NCI-H510A (cell line): ENCODE data around the gene PHLPP1.

Experiments used
- DNase-seq: peaks from one replicate; lab custom pipeline; 2025; lab: John Stamatoyannopoulos, UW

The PHLPP1 gene

DNA sequence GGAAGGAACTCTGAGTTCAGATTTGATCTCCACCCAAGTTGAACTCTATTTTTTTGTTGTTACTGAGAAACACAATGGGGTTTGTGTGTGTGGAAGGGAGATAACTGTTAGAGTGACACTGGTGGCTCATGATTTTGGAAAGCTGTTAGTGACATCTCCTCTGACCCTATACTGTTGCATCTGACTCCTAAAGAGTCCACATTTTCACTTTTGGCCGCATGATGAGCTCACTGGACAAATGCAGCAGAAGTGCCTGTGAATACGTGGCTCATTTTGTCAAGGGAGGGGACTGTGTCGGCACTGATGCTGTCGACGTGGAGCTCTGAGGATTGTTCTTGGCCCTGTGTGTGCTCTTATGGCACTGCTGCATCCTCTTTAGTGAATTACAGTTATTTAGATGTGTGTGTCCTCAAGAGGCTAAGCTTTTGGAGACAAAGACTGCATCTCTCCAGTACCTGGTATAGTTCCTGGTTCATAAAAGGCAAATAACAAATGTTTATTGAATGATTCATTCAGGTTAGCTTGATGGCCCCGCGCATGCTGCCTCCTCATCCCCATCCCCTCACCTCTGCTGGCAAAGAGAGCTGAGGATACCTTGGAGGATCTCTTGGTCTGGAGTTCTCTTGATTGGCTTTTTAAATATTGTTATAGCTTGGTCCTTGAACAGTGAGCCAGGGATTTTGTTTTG lies 135.4 kb downstream of the PHLPP1 start:
- no peak for DNase-seq

DNA sequence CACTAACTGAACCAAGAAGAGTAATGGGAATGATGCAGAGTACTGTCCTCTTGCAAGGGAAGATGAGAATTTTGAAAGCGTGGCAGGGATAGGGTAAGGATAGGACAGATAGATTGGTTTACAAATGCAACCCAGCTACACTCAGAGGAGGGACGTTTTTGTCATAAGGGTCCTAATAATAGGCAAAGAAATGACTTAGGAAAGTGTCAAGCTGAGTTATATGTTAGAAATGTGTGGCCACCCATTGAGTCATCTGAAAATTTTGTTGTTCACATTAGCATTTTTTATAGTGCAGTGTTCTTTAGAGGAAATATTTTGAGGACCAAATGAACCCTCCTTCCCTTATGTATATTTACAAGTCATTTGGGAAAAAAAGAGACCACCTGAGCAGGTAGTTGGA lies 137.5 kb downstream of the PHLPP1 start:
- DNase-seq: no peak

DNA sequence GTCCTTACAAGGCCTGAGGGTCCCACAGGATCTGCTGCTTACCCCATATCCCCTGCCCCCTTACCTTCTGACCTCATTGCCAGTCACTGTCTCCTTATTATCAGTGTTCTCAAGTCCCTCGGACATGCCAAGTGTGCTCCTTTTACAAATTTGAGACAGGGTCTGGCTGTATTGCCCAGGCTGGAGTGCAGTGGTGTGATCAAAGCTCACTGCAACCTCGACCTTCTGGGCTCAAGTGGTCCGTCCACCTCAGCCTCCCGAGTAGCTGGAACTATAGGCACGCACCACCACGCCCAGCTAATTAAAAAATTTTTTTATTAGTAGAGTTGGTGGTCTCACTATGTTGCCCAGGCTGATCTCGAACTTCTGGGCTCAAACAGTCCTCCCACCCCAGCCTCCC lies 141.0 kb downstream of the PHLPP1 start:
- DNase-seq: no peak

DNA sequence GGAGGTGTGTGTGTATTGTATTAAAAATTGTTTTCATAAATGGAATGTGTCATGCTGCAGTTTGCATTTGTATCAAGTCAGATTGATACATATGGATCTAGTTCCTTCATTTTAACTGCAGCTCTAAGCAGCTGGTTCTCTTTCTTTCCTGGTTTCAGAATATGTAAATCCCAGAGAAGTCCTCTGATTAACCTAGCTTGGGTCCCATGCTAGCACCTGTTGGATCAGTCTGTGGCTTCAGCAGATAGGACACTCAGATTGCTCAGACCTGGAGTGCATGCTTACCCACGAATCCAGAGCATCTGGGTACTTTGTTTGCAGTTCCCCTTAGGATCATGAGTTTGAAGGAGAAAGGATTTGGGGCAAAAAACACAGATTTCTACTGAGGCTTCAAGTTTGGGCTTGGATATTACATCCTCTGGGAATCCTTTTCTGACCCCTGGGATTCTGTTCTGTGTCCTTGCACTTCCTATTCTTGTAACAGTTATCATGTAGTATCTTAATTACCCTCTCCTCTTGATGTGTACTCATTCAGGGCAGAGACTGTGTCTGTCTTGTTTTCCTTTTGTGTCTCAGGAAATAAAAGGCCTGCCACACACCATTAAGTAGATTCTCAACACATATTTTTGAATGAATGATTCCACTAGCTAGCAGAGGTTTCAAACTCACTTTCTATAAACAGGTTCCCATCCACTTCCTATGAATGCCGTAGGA lies 142.1 kb downstream of the PHLPP1 start:
- DNase-seq: no peak

DNA sequence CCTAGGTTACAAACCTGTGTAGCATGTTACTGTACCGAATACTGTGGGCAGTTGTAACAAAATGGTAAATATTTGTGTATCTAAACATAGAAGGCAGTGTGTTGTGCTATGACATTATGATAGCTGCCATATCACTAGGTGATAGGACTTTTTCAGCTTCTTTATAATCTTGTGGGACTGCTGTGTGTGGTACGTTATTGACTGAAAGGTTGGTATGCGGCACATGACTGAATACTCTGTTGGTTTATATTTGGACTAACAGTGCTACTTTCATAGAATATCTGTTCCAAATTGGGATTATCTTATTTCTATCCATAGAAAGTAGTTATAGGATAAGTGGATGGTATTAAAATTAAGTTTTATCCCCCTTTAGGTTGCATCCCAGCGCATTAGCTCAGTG lies 144.7 kb downstream of the PHLPP1 start:
- DNase-seq: no peak

DNA sequence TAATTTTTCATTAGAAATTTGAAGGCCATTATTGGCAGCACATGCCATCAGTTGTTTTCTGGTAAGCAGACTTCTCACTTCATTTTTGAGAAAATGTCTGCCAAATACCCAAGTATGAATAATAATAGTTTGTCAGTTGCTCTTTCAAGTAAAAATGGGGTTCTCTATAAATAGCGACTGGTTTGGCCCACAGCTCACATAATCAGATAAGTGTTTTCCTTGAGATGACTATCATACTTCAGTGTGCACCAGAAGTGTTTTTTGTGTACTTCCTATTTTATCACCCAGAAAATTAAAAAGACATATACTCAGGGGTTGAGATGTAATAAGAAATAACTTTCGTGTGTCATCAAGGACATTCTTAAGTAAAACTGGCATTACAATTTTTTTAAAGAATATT lies 147.1 kb downstream of the PHLPP1 start:
- no peak for DNase-seq

DNA sequence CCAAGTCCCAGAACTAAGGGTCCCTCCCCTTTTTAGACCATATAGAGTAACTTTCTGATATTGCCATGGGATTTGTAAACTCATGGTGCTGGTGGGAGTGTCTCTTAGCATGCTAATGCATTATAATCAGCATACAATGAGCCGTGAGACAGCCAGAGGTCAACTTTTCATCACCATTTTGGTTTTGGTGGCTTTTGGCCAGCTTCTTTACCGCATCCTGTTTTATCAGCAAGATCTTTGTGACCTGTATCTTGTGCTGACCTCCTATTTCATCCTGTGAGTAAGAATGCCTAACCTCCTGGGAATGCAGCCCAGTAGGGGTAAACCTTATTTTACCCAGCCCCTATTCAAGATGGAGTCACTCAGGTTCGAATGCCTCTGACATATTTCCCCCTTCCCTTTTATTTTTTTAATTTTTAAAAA lies 148.2 kb downstream of the PHLPP1 start:
- no peak for DNase-seq

DNA sequence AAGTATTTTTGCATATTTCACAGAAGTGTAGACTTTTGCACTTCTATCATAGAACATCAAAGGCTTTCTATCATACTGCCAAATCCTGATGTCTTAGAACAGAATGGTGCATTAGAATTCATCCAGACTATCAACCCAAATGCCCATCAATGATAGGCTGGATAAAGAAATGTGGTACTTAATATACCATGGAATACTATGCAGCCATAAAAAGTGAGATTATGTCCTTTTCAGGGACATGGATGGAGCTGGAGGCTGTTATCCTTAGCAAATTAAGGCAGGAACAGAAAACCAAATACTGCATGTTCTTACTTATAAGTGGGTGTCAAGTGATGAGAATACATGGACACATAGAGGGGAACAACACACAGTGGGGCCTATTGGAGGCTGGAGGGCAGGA lies 150.2 kb downstream of the PHLPP1 start:
- no peak for DNase-seq

DNA sequence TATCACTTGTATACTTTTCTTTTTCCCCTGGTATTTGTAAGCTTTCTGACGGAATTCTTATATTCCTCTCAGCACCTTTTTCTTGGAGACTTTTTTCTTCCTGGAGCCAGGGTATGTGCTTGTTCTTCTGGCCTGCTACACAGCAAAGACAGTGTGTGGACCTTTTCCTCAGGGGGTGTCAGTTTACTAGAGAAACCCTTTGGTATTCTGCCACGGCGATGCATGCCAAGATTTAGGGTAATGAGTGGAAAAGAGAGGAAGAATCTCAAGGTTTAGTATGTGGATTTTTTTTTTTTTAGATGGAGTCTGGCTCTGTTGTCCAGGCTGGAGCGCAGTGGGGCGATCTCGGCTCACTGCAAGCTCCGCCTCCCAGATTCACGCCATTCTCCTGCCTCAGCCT lies 152.2 kb downstream of the PHLPP1 start:
- DNase-seq: no peak

DNA sequence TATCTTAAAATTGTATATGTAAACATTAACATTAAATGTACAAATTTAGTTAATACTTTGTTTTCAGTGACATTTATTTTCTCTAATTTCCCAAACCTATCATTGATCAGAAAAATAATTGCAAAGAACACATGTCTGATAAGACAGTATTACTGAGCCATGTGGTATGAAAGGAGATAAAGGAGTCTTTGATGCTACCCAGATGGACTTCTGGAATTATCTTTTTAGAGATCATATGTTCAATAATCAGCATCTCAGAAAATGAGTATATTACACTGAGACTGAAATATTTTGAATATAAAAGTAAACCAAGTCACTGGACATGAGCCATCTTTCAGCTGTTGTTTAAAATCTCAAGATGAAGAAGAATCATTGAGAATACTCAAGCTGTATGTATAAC lies 153.3 kb downstream of the PHLPP1 start:
- DNase-seq: no peak

DNA sequence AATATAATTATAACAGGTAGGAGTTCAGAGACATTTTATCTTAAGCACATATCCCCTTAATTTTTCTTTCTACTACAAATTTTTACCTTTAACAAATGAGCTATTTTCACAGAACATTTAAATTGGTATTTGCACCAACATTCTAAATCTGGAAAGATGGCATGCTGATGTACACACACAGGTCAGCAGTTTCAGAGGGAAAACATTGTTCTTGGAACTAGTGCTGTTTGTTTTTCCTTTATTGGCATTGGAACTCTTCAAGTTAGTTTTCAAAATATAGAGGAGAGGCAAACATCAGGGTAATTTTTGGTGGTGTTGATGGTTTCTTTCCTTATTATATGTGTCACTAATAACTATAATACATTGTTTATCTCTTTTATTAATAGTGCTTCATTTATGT lies 155.3 kb downstream of the PHLPP1 start:
- DNase-seq: no peak

DNA sequence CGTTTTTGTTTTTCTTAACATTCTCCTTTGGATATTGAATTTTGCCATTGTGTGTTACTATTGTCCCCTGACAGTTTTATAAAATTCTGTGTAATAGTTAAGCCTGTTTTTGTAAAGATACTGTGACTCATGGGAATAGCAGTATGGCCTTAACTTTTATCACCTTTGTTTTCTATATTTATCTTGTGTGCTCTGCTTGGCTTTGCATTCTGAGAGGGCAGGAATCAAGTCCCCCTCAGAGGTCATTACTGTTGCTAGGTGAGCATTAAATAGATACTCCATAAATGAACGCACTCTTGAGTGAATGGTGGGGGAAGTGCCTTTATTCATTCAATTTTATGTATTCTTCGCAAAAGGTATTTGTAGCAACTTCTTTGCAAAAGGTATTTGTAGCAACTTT lies 160.0 kb downstream of the PHLPP1 start:
- DNase-seq: no peak

DNA sequence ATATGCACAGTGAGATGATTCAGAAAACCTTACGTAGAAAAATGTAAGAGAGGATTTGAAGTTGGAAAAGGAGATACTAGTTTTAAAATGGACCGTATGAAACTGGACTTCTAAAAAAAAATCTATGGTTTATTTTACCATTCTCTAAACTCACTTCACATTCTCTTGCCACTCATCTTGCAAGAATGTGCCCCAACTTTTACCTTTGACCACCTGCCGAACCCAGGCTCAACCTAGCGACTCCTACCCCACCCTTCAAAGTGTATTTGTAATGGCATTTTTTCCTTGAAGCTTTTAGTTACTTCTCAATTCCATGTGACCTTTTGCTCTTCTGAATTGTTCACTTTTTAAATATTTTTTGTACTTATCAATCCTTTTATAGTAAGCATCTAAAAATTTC lies 160.8 kb downstream of the PHLPP1 start:
- DNase-seq: no peak

DNA sequence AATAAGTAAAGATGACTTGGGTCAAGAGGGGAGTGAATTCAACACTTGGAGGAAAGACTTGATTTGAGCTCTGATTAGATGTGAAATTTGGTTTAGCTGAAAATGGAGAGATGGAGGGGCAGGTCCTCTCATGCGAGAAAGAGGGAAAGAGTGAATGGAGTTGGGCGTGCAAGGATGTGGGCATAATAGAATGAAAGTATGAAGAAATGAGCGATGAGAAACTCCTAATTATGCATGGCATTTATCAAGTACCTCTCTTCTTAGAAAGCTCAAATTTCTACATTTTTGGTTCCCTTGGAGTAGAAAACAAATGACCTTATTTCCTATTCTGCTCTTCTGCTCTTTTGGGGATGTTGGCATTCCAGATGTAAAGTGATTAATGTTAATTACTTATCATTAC lies 161.5 kb downstream of the PHLPP1 start:
- DNase-seq: no peak

DNA sequence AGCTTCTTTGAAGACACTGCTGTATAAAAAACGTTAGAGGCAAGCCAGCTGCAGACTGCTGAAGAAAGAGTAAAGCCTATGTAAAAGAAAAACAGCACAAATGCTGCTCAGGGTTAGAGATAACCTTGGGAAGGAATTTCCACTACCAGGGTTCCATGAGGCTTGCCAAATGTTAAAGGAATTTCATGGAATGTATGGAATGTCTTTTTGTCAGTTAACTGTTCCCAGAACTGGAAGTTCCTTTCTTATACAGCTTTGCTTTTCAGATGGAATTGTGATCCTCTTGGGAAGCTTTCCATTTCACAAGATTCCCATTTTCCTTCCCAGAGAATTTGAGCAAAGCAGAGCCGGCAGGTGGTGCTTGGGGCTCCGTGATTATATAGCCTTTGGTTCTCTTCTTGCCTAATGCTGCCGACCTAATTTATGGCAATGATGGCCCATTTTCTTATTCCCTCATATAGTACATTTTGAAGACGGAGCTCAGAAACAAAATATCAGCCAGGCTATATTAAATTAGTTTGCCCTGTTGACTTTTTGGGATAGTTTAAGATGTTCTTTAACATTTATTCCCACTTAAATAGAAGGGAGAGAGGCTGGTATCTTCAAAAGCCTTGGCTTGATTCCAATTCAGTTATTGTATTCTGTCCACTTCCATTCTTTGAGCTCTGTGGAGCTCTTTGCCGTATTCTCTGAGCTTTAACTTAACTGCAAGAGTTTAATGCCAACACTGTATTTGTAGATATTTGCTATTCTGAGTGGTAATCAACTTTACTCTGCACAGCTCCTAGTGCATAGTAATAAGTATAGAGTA lies 162.3 kb downstream of the PHLPP1 start:
- DNase-seq: no peak

DNA sequence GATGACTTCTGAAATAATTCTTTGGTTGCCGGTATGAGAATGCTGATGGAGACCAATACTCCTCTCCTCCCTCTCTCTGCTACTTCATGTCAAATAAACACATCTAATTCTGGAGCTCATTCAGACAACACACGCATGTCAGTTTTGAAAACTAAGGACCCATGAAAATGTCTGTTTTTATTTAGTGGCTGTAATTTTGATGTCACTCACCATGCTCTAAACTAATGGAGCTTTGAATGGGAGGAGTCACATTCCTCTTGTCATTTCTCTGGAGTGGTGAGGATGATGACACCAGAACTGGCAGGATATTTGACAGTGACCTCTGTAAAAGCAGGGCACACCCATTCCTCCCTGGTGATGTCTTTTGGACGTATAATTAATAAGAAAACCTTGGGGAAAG lies 163.0 kb downstream of the PHLPP1 start:
- DNase-seq: no peak

DNA sequence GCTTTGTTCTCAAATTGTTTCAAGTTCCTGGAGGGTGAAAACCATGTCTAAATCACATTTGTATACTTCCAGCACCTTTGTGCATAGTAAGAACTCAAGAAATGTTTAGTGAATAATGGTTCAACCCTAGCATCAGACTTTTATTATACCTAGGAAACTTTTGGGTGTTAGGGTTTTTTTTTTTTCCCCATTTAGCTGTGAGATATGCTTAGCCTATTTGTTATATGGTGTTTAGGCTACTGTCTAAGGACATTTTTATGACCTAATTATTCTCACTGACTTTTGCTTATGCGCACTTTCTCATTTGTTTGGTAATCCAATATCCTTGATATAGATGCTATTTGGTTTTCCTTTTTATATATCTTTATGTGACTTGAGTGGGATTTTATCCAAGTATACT lies 164.7 kb downstream of the PHLPP1 start:
- no peak for DNase-seq

DNA sequence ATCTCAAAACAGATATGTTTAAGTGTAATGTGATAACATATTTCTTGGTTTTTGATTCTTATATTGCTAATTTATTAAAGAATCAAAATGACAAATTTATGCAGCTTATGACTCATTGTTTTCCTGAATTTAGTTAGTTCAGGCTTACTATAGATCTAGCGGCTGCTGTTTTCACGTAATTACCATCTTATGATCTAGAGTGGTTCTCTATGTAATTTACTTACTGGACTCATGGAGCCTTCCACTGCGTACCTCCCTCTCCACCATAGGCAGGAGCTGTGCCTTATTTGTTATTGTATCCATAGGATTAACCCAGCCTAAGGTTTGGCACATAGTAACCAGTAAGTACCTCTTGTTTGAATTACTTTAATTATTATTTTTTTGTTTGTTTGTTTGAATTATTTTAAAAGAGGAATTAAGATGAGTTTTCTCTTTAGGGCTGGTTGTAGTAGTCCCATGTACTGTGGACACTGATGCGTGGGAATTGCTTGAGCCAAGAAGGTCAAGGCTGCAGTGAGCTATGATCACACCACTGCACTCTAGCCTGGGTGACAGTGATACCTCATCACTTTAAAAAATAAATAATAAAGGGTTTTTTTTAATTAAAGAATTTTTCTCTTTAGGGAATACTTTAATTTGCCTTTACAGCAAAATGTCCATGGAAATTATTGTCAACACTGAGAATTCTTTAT lies 165.5 kb downstream of the PHLPP1 start:
- peak; percentile 37 for DNase-seq

DNA sequence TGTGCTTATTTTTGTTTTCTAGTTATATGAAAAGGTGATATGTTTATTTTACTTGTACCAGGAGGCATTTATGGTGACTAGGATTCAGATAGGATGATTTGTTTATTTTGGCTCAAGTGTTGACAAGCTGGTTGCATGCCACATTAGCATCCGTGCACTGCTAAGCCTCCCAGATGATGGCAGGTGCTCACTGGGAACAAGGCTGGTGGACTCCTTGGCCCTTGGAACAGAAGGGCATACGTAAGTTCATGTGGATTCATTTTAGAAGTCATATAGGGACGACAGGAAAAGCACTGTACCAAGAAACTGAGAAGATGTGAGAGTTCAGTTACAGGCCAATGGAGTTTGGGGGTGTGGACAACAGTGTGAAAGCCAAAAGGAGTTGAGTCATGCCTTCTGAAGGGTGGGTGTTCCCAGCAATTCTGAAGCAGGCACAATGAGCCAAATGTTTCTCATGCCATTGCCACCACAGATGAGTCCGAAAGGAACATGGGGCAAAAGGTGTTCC lies 166.2 kb downstream of the PHLPP1 start:
- peak; percentile 70 for DNase-seq

DNA sequence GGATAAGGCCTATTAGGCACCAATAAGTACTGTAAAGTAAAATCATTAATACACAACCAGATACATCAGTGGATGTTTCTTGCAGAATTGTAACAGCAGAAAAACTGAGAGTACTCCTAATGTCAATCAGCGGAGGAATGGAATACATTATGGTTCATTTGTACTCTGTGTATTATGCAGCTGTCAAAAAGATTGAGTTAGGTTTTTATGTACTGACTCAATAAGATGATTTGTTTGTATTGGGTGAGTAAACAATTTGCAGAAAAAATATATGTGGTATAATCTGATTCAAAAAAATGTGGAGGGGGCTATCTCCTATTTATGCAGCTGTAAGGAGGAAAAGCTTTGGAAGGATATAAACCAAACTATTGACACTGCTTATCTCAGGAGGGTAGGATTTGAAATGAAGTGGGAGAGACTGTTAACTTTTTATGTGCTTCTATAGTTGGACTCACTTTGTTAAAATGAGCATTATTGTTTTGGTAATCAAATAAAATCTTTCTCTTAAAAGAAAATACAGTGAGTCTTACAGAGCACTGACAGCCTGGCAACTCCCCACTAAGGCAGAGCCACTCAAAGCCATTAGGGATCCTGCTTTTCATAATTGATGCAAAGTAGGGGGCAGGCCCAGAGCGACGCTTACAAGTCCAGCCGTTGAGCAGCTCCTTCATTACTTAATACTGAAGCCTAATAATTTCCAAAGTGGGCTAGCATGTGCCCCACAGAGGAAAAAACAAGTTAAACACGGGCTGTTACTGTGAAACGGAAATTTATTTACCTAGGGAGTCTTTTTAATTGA lies 168.8 kb downstream of the PHLPP1 start:
- no peak for DNase-seq

DNA sequence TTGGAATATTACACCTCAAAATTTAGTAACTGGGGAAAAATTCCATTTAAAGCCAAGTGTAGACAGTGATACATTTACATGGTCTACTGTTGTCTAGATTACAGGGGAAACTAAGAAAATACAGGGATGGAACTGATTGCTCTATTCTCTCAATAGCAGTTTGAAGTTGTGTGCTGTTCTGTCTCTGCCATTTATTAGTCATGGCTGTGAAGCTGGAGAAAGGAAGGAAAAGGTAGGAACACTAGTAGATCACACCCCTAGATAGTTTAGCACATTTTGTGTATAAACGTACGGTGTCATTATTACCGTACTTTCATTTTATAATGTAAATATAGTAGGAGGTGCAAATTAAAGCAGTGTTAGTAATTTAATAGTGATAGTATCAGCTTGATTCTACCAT lies 170.5 kb downstream of the PHLPP1 start:
- DNase-seq: no peak
